ENCODE measurements around the gene SRF.

SRF gene

DNA sequence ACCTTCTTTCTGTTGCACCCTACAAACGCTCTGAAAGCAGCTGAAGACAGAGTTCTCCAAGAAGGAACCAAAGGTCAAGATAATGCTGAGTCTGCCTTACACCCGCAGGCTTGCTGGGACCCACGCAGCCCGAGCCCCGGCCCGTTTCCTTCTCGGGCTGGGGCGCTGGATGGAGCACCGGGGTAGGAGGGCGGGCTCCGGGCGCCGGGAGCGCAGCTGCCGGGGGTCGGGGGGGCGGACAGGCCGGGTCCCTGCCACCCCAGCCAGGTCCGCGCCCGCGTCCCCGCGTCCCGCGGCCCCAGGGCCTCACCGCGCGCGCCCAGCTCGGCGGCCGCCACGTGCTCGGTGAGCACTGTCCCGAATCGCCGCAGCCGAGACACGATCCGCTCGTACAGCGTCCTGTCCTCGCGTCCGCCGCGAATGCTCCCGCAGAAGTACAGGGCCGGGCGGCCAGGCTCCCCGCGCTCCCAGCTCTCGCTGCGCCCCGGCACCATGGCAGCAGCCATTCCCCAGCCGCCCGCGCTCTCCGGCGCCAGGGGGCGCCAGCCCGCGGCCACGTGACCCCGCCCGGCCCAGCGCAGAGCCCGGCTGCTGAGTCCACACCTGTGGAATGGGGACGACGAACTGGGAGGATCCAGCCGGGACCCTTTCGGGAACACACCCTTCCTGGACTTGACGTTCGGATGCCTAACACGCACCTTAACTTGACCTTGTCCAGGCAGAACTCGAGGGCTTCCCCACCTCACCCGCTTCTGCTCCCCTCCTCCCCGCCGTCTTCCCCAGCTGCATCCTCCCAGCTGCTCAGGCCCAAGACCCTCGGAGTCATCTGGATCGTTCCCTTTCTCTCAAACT is 58.1 kb downstream of the SRF start, which contains the start of gene DNPH1:
Gene DNPH1, minus strand, starts transcription at position 531 of the 852 bp plus-strand sequence. Its CDS starts 25 bp downstream, at position 506.
- TF ChIP-seq, protein P1, sequence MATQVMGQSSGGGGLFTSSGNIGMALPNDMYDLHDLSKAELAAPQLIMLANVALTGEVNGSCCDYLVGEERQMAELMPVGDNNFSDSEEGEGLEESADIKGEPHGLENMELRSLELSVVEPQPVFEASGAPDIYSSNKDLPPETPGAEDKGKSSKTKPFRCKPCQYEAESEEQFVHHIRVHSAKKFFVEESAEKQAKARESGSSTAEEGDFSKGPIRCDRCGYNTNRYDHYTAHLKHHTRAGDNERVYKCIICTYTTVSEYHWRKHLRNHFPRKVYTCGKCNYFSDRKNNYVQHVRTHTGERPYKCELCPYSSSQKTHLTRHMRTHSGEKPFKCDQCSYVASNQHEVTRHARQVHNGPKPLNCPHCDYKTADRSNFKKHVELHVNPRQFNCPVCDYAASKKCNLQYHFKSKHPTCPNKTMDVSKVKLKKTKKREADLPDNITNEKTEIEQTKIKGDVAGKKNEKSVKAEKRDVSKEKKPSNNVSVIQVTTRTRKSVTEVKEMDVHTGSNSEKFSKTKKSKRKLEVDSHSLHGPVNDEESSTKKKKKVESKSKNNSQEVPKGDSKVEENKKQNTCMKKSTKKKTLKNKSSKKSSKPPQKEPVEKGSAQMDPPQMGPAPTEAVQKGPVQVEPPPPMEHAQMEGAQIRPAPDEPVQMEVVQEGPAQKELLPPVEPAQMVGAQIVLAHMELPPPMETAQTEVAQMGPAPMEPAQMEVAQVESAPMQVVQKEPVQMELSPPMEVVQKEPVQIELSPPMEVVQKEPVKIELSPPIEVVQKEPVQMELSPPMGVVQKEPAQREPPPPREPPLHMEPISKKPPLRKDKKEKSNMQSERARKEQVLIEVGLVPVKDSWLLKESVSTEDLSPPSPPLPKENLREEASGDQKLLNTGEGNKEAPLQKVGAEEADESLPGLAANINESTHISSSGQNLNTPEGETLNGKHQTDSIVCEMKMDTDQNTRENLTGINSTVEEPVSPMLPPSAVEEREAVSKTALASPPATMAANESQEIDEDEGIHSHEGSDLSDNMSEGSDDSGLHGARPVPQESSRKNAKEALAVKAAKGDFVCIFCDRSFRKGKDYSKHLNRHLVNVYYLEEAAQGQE (IDR thresholded peaks at IDR 0.05; ENCODE audit: insufficient read depth in 1 of 2, low read depth in 2 of 2, low read length in 2 of 2), result 0 out of 4 replicates have a peak, but pooled peaks of 1 of the 2 experiments have one; percentile 10
- 0 out of 2 replicates have a peak, but pooled peaks have one; percentile 26 for TF ChIP-seq TAF1 (IDR thresholded peaks at IDR 0.05; ENCODE audit: borderline replicate concordance, insufficient read depth, low read length)
- TF ChIP-seq POLR2AphosphoS5 (IDR thresholded peaks at IDR 0.05; ENCODE audit: low read depth, low read length), result peak; percentile 74
- 0 out of 2 replicates have a peak, but pooled peaks have one; percentile 28 for TF ChIP-seq SIN3A (IDR thresholded peaks at IDR 0.05; ENCODE audit: borderline replicate concordance, insufficient read depth, low read length)
- peak; percentile 78 for TF ChIP-seq FOXP2 (optimal IDR thresholded peaks at IDR 0.05; ENCODE audit: borderline replicate concordance, extremely low read depth, extremely low read length, insufficient read depth)

DNA sequence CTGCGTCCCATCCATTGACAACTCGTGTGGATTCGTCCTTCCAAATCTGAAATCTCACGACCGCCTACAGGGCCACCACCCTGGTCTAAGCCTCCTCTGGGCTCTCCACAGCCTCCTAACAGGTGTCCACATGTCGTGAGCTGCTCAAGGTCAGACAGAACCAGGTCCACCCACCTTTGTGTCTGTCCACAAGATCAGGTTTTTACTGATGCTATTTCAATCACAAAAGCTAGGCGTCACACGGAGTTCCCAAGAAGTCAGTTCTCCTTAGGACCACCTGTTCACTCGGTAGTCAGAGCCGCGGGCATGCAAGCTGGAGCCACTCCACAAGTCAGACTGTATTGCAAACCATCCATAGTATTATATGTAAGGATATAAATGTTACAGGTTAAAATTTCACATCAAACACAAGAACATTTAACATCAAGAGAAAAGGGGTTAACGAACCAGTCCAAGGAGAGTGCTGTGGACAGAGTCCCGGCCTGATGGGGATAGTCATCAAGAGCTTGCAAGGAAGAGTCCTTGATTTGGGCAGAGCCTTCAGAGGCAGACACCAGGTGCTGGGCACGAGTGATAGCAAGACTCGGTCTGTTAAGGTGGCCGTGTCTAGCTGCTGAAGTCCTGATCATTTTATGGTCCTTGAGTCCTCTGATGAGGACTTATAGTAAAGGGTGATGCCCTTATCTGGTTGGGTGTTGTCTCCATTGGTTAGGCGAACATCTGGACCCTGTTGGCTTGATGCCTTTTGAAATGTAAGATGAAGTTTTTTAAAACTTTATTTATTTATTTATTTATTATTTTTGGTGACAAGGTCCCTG is 58.9 kb downstream of the SRF start:
- TF ChIP-seq TAF1 (IDR thresholded peaks at IDR 0.05; ENCODE audit: borderline replicate concordance, insufficient read depth, low read length) (no peak), POLR2AphosphoS5 (IDR thresholded peaks at IDR 0.05; ENCODE audit: low read depth, low read length) (no peak)
- TF ChIP-seq, protein P1 (IDR thresholded peaks at IDR 0.05; ENCODE audit: insufficient read depth in 1 of 2, low read depth in 2 of 2, low read length in 2 of 2), result no peak

DNA sequence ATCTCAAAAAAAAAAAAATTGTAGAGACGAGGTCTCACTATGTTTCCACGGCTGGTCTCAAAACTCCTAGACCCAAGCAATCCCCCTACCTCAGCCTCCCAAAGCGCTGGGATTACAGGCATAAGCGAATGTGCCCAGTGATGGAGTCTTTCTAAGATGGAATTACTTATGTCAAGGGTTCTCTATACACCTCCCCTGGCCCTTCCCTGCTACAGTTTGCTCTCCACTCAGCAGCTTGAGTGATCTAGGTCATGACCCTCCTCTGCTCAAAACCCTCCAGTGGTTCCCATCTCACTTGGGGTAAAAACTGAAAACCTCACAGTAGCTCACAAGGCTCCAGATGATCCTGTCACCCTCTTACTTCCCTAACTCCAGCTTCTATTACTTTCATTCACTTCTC is 60.0 kb downstream of the SRF start:
- TF ChIP-seq POLR2AphosphoS5 (IDR thresholded peaks at IDR 0.05; ENCODE audit: low read depth, low read length), result no peak
- no peak for TF ChIP-seq FOXP2 (optimal IDR thresholded peaks at IDR 0.05; ENCODE audit: borderline replicate concordance, extremely low read depth, extremely low read length, insufficient read depth)
- TF ChIP-seq, protein P1 (IDR thresholded peaks at IDR 0.05; ENCODE audit: insufficient read depth in 1 of 2, low read depth in 2 of 2, low read length in 2 of 2), result no peak
- TF ChIP-seq TAF1 (IDR thresholded peaks at IDR 0.05; ENCODE audit: borderline replicate concordance, insufficient read depth, low read length), result no peak
- TF ChIP-seq SIN3A (IDR thresholded peaks at IDR 0.05; ENCODE audit: borderline replicate concordance, insufficient read depth, low read length), result no peak
